GM18868 (cell line): Measurements from ENCODE around the gene DHRS3.

Source experiments
- ATAC-seq: cut with Tn5 transposase; IDR thresholded peaks from one replicate; pipeline ENCODE4 v1.9.1; 2021; ENCODE audit warnings: mild to moderate bottlenecking, moderate library complexity; ENCODE audit not compliant: unreplicated experiment

Gene DHRS3

GRCh38 chr1:12618661-12618964 is 603 bp upstream of the DHRS3 start:
- no peak for ATAC-seq

GRCh38 chr1:12617511-12617900 is 504 bp downstream of the DHRS3 start:
- ATAC-seq = no peak

- no peak for ATAC-seq
Observed at GRCh38 chr1:12616709-12617373, 1.2 kb downstream of the DHRS3 start.

- ATAC-seq = no peak
Observed at GRCh38 chr1:12615865-12616708, 1.9 kb downstream of the DHRS3 start.

GRCh38 chr1:12615159-12615864 is 2.7 kb downstream of the DHRS3 start:
- no peak for ATAC-seq

- no peak for ATAC-seq
Observed at GRCh38 chr1:12614402-12615158, 3.4 kb downstream of the DHRS3 start.

GRCh38 chr1:12613180-12613579 is 4.8 kb downstream of the DHRS3 start:
- no peak for ATAC-seq

- no peak for ATAC-seq
Observed at GRCh38 chr1:12610941-12611340, 7.1 kb downstream of the DHRS3 start.

GRCh38 chr1:12610305-12610935 is 7.6 kb downstream of the DHRS3 start:
- no peak for ATAC-seq

GRCh38 chr1:12609469-12610003 is 8.5 kb downstream of the DHRS3 start:
- no peak for ATAC-seq

- ATAC-seq = no peak
Observed at GRCh38 chr1:12608311-12608957, 9.6 kb downstream of the DHRS3 start.

- ATAC-seq = no peak
Observed at GRCh38 chr1:12607263-12607662, 10.7 kb downstream of the DHRS3 start.

- no peak for ATAC-seq
Observed at GRCh38 chr1:12604986-12605385, 13.0 kb downstream of the DHRS3 start.

- no peak for ATAC-seq
Observed at GRCh38 chr1:12604114-12604874, 13.7 kb downstream of the DHRS3 start.

GRCh38 chr1:12603224-12603623 is 14.8 kb downstream of the DHRS3 start:
- no peak for ATAC-seq

GRCh38 chr1:12602659-12603024 is 15.4 kb downstream of the DHRS3 start:
- ATAC-seq = no peak

- no peak for ATAC-seq
Observed at GRCh38 chr1:12601700-12602658, 16.0 kb downstream of the DHRS3 start.
